BLaER1 (cell line): ENCODE measurements around the gene ARHGAP24.

Experiments used
- H3K27ac ChIP-seq: shearing (Covaris generic); formaldehyde crosslinking; 2 replicates; pipeline ENCODE4 v1.8.1; 2022
- H3K27me3 ChIP-seq: shearing (Covaris generic); formaldehyde crosslinking; 2 replicates; pipeline ENCODE4 v1.8.1; 2022
- H3K36me3 ChIP-seq: shearing (Covaris generic); formaldehyde crosslinking; 2 replicates; pipeline ENCODE4 v1.8.1; 2022
- H3K4me1 ChIP-seq: shearing (Covaris generic); formaldehyde crosslinking; 2 replicates; pipeline ENCODE4 v1.8.1; 2022
- H3K4me2 ChIP-seq: shearing (Covaris generic); formaldehyde crosslinking; 2 replicates; pipeline ENCODE4 v1.8.1; 2022
- H3K4me3 ChIP-seq: shearing (Covaris generic); formaldehyde crosslinking; 2 replicates; pipeline ENCODE4 v1.8.1; 2022
- H3K9ac ChIP-seq: shearing (Covaris generic); formaldehyde crosslinking; 2 replicates; pipeline ENCODE4 v1.8.1; 2022
- H3K9me3 ChIP-seq: shearing (Covaris generic); formaldehyde crosslinking; 2 replicates; pipeline ENCODE4 v1.8.1; 2022
- H4K20me1 ChIP-seq: shearing (Covaris generic); formaldehyde crosslinking; 2 replicates; pipeline ENCODE4 v1.8.1; 2022
- Cebpa-rat ChIP-seq: shearing (Covaris generic); IDR thresholded peaks from 2 replicates; pipeline ENCODE4 v1.8.1; 2022

ARHGAP24 gene

DNA sequence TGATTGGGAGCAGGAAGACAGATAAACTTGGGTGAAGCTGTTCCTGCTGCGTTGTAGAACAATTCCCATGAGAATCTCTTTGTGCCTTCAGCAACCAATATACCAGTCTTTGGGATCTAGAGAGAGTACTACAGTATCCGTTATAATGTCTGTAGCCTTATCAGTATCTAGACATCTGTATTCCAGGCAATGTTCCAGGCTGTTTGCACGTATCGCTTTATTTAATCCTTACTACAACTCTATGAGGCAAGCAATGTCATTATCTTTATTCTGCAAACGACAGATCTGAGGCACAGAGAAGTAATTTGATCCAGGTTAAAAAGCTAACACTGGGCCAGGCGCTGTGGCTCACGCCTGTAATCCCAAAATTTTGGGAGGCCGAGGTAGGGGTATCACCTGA lies 251.6 kb downstream of the ARHGAP24 start:
- Histone ChIP-seq H3K4me3 (no peak overlapping the region), H3K4me2 (peak overlapping the region; percentile 44; the same call in 1 of the 2 replicates), H3K9me3 (no peaks in the 10 kb centered on the region), H3K9ac (no peak overlapping the region), H3K27ac (peak overlapping the region; percentile 59; the same call in 1 of the 2 replicates), H4K20me1 (no peaks in the 10 kb centered on the region), H3K36me3 (no peaks in the 10 kb centered on the region), H3K27me3 (no peaks in the 10 kb centered on the region), H3K4me1 (peaks cover 16% of the 10 kb centered on the region)
- no peak for TF ChIP-seq Cebpa-rat

DNA sequence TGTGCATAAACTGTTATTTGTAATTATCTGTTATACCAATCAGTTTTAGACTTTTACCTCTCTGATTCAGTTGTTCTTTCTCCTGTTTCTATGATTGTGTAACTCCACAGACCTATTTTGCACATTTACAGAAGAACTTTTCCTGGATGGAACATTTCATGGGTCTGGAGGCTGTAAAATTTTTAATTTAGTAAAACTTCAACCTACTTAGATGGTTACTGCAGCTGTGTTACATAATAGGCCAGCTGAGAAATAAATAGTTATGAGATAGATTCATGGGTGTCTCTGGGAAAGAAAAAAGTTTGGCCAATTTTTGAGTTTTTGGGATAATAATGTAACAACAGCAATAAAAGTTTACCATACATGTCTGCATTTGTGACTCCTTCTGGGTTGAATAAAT lies 253.5 kb downstream of the ARHGAP24 start:
- Histone ChIP-seq H3K27me3 (no peaks in the 10 kb centered on the region), H3K4me1 (peaks cover 16% of the 10 kb centered on the region), H3K9ac (no peak overlapping the region), H3K9me3 (no peaks in the 10 kb centered on the region), H4K20me1 (no peaks in the 10 kb centered on the region), H3K4me3 (no peak overlapping the region), H3K27ac (no peak overlapping the region), H3K36me3 (no peaks in the 10 kb centered on the region), H3K4me2 (no peak overlapping the region)
- TF ChIP-seq Cebpa-rat = no peak

DNA sequence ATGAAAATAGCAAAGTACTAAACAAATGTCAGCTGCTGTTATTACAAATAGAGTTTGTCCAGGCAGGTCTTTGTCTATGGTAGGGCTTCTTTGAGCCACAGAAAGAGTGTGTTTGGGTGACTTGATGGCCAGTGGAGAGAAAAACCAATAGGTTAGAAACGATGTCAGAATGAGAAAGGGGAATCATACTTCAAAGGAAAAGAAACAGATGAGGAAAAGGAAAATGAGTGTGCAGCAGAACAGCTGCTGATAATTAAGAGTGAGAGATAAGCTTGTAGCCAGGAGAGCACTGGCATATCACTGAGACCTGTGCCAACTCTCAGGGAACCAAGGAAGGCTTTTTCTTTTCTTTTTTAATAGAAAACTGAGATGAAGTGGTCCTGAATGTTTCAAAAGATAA lies 257.2 kb downstream of the ARHGAP24 start:
- Histone ChIP-seq H3K27me3 (no peaks in the 10 kb centered on the region), H3K27ac (no peak overlapping the region), H4K20me1 (no peaks in the 10 kb centered on the region), H3K4me3 (no peak overlapping the region), H3K9ac (no peak overlapping the region), H3K4me1 (no peaks in the 10 kb centered on the region), H3K36me3 (no peaks in the 10 kb centered on the region), H3K4me2 (no peak overlapping the region), H3K9me3 (no peaks in the 10 kb centered on the region)
- no peak for TF ChIP-seq Cebpa-rat

DNA sequence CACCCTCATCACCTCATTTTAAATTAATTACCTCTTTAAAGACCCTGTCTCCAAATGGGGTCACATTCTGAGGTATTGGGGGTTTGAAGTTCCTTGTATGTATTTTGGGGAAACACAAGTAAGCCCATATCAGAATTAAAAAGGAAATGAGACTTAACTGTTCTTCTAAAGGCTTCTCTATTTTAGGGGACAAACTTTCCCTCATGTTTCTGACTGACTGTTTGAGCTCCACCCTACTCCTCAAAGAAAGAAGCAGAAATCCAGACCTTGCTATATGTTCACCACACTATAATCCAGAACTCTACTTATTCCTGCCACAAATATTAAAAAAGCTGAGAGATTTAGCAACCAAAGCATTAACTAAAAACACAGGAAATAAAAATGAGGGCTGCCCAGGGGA lies 258.8 kb downstream of the ARHGAP24 start:
- Histone ChIP-seq H3K4me1 (no peaks in the 10 kb centered on the region), H3K4me2 (no peak overlapping the region), H4K20me1 (no peaks in the 10 kb centered on the region), H3K9ac (no peak overlapping the region), H3K4me3 (no peak overlapping the region), H3K36me3 (no peaks in the 10 kb centered on the region), H3K27me3 (no peaks in the 10 kb centered on the region), H3K27ac (no peak overlapping the region), H3K9me3 (no peaks in the 10 kb centered on the region)
- TF ChIP-seq Cebpa-rat = no peak

DNA sequence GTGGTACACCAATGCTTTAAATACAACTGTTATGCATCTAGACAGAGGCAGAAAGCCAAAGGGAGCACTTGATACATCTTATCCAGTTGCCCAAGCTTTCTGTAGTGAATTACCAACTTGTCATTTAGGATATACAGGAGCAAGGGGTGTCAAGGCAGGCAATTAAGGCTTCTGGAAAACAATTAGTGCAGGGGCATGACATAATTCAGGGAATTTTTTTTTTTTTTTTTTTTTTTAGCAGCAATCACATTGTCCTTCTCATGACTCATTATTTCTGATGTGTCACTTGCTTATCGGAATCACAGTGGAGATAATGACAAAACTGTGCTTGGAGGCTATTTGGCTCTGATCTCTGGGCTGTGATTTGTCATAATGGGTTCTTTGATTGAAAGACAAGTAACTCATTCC lies 259.5 kb downstream of the ARHGAP24 start:
- no peaks in the 10 kb centered on the region for H3K9me3 ChIP-seq

DNA sequence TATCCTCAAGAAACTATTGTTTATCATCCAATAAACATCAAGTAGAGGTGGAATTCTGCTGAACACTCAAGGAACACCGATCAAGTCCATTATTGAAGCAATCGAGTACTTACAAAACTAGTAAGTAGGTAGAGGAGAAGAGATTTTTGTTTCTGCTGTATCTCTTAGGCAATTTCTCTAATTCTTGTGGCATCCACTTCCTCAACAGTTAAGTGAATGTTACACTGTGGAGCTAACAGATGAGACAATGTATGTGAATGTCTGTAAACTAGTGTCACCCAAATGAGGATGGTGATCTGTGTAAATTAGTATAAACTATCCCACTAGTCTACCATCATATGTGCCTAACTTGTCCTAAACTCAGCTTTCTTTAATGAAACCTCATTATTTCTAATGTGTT lies 261.6 kb downstream of the ARHGAP24 start:
- no peaks in the 10 kb centered on the region for H3K9me3 ChIP-seq
- H3K4me3 ChIP-seq = no peak overlapping the region
- H4K20me1 ChIP-seq = no peaks in the 10 kb centered on the region
- H3K9ac ChIP-seq = no peak overlapping the region
- no peak overlapping the region for H3K4me2 ChIP-seq
- H3K4me1 ChIP-seq = no peaks in the 10 kb centered on the region
- TF ChIP-seq Cebpa-rat = no peak
- no peaks in the 10 kb centered on the region for H3K27me3 ChIP-seq
- no peaks in the 10 kb centered on the region for H3K36me3 ChIP-seq
- H3K27ac ChIP-seq = no peak overlapping the region

More for the DNA sequence above, 259.5 kb downstream of the ARHGAP24 start:
- H3K36me3 ChIP-seq = no peaks in the 10 kb centered on the region
- no peak overlapping the region for H3K27ac ChIP-seq
- H3K4me2 ChIP-seq = no peak overlapping the region
- no peaks in the 10 kb centered on the region for H3K4me1 ChIP-seq
- no peaks in the 10 kb centered on the region for H4K20me1 ChIP-seq
- no peak overlapping the region for H3K4me3 ChIP-seq
- H3K27me3 ChIP-seq = no peaks in the 10 kb centered on the region
- H3K9ac ChIP-seq = no peak overlapping the region
- no peak for TF ChIP-seq Cebpa-rat

DNA sequence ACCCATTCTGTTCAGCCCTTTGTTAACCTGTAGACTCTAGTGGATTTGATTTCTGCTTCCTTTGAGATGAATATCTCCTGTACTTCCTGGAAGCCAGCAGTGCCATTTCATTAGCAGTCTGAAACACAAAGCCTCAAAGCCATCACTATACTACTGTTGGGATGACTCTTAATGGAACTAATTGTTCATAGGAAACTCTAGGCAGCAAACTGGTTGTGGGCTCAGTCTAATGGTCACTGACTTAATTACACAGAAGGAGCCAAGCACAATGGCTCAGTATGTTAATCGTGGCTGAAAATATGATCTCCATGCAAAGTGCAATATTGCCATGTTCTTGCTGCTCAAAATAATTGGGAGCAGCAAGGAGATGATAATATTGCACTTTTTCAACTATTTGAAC lies 262.3 kb downstream of the ARHGAP24 start:
- Histone ChIP-seq H3K9me3 (no peaks in the 10 kb centered on the region), H3K36me3 (no peaks in the 10 kb centered on the region), H3K4me2 (no peak overlapping the region), H3K27ac (no peak overlapping the region), H4K20me1 (no peaks in the 10 kb centered on the region), H3K27me3 (no peaks in the 10 kb centered on the region), H3K4me1 (no peaks in the 10 kb centered on the region), H3K4me3 (no peak overlapping the region), H3K9ac (no peak overlapping the region)
- TF ChIP-seq Cebpa-rat = no peak

DNA sequence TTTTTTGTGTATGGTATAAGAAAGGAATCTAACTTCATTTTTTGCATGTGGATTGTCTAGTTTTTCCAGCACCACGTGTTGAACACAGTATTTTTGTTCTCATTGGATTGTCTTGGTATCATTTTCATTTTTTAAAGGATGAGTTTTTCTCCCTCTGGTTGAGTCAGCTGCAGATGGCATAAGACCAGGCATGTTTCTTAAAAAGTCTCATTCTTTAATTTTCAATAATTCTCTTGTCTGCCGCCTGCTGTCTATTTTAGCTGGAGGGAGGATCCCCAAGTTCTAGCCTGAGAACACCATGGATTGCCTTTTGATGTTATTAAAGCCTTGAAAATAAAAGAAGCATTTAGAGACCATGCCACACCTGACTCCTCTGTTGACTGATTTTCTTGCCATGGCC lies 263.8 kb downstream of the ARHGAP24 start:
- Histone ChIP-seq H3K4me1 (no peaks in the 10 kb centered on the region), H3K9ac (no peak overlapping the region), H3K27ac (no peak overlapping the region), H3K4me2 (no peak overlapping the region), H4K20me1 (no peaks in the 10 kb centered on the region), H3K4me3 (no peak overlapping the region), H3K9me3 (no peaks in the 10 kb centered on the region), H3K36me3 (no peaks in the 10 kb centered on the region), H3K27me3 (no peaks in the 10 kb centered on the region)
- no peak for TF ChIP-seq Cebpa-rat

DNA sequence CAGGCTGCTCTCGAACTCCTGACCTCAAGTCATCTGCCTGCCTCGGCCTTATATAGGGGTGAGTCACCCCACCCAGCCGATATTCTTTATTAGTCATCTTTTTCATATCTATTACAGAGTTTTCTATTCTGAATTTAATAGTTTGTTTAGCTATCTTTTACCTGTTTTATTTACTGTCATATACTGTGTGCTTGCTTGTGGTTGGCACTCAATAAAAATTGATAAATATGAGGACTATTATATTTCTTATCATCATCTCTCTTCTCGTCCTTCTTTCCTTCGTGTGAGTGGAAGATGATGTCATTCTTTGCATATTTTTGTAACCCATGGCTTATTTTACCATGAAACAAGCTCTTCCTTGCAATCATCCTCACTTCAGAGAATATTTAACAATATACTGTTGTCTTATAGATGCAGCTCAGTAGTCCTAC lies 265.5 kb downstream of the ARHGAP24 start:
- H3K9me3 ChIP-seq = no peaks in the 10 kb centered on the region
- H3K4me1 ChIP-seq = no peaks in the 10 kb centered on the region
- H3K36me3 ChIP-seq = no peaks in the 10 kb centered on the region
- no peak overlapping the region for H3K4me2 ChIP-seq
- no peak overlapping the region for H3K4me3 ChIP-seq
- H4K20me1 ChIP-seq = no peaks in the 10 kb centered on the region
- H3K27me3 ChIP-seq = no peaks in the 10 kb centered on the region
- no peak overlapping the region for H3K27ac ChIP-seq
- no peak overlapping the region for H3K9ac ChIP-seq
- no peak for TF ChIP-seq Cebpa-rat

DNA sequence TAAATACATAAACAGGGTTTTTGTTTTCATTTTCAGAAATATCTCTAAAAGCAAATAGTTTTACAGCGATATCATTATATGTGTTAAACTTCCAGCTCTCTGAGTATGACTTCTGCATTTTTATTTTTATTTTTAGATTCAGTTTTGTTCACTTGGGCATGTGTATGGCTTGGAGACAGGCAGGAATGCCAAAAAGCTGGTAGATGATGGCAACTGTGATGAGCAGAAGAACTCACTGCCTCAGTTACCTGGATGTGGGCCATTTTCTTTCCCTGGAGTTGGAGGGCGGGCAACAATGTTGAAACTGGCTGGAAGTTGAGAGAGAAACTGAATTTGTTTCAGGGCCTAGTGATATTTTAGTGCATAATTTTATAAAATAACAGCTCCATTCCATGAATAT lies 266.4 kb downstream of the ARHGAP24 start:
- Histone ChIP-seq H3K9ac (no peak overlapping the region), H3K27me3 (no peaks in the 10 kb centered on the region), H3K4me2 (no peak overlapping the region), H3K4me1 (no peaks in the 10 kb centered on the region), H3K27ac (no peak overlapping the region), H3K9me3 (no peaks in the 10 kb centered on the region), H4K20me1 (no peaks in the 10 kb centered on the region), H3K36me3 (no peaks in the 10 kb centered on the region), H3K4me3 (no peak overlapping the region)
- no peak for TF ChIP-seq Cebpa-rat

DNA sequence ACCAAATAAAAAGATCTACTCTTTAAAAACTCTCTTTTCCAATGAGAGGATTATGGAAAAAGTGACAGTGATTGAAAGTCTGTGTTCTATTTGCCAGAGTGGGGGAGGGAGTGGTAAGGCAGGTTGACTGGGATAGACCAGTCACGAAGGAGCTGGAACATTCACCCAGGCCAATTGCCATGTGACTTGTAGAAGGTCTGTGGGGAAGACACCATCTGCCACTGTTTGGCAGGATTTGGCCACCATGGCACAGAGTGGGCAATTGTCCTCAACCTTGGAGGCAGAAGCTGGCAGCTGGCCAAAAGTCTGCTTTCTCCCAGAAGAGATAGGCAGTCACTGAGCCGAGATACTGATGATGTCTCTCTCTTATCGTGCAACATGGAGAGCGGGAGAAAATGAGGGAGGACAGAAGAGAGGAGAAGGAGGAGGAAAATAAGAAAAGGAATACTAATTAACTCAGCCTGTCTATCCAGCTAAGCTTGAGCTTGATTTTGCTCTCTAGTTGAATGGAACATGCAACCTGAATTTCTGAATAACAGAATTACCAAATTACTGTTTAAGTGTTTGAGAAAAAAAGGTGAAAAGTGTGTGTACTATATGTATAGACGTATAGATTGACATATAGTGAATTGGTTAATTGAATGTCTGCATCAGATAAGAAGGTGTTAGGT lies 267.1 kb downstream of the ARHGAP24 start:
- no peaks in the 10 kb centered on the region for H3K4me1 ChIP-seq
- no peak overlapping the region for H3K4me2 ChIP-seq
- no peak for TF ChIP-seq Cebpa-rat

More for the DNA sequence above, 267.1 kb downstream of the ARHGAP24 start:
- no peaks in the 10 kb centered on the region for H3K9me3 ChIP-seq
- H3K27ac ChIP-seq = no peak overlapping the region
- H3K36me3 ChIP-seq = no peaks in the 10 kb centered on the region
- H3K4me3 ChIP-seq = no peak overlapping the region
- H4K20me1 ChIP-seq = no peaks in the 10 kb centered on the region
- H3K9ac ChIP-seq = no peak overlapping the region
- H3K27me3 ChIP-seq = no peaks in the 10 kb centered on the region
